DMS 273 (cell line): ENCODE results near the gene BIN1.

Source experiments
- DNase-seq: peaks from one replicate; lab custom pipeline; 2025; ENCODE audit not compliant: unreplicated experiment; lab: John Stamatoyannopoulos, UW

Gene BIN1

DNA sequence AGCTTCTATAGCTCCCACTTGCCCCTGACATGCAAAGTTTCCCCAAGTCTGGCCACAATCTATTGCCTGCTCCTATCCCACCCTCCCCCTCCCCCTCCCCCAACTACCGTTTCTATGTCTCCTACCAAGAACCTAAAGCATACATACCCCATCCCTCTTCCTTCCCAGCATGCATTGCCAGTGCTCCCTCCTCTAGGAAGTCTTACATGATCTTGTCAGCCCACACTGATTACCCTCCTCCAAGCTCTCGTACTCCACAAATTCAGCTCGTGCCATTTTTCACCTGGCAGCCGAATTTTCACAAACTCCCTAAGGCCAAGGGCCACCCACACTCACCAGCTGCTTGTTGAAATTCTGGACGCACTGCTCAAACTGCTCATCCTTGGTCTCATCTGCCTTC, 30.7 kb downstream of the BIN1 start:
- DNase-seq, result no peak

DNA sequence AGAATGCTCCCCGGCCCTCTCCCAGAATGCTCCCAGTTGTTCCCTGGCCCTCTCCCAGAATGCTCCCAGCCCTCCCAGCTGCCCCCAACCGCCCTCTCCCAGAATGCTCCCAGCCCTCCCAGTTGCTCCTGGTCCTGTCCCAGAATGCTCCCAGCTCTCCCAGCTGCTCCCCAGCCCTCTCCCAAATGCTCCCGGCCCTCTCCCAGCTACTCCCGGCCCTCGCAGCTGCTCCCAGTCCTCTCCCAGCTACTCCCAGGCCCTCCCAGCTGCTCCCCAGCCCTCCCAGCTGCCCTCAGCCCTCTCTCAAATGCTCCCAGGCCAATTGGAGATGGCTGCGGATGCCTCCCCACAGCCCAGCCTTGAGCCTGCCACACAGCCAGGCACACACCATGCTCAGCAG, 31.1 kb downstream of the BIN1 start:
- DNase-seq, result no peak

- no peak for DNase-seq
Observed at GRCh38 chr2:127074936-127075335, 32.0 kb downstream of the BIN1 start.

- DNase-seq, result no peak
Observed at GRCh38 chr2:127074358-127074757, 32.6 kb downstream of the BIN1 start.

- DNase-seq, result no peak
Observed at GRCh38 chr2:127072970-127073369, 34.0 kb downstream of the BIN1 start.

DNA sequence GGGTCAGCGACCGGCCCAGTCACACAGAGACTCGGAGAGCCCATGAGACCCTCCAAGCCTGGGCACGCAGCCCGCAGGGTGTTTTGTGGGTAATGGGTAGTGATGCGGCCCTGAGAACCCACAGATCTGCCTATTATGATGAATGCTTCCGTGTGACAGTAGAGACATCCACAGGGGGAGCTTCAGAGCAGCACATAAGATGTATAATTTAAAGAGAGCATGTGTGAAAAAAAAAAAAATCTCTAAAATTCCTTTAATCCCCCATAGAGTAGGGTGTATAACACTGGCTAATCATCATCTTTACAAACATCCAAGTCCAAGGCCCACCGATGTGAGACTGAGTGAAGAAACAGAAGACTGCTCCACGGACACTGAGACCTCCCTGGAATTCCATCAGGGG, 34.6 kb downstream of the BIN1 start:
- DNase-seq, result no peak

- no peak for DNase-seq
Observed at GRCh38 chr2:127071901-127072328, 35.0 kb downstream of the BIN1 start.

DNA sequence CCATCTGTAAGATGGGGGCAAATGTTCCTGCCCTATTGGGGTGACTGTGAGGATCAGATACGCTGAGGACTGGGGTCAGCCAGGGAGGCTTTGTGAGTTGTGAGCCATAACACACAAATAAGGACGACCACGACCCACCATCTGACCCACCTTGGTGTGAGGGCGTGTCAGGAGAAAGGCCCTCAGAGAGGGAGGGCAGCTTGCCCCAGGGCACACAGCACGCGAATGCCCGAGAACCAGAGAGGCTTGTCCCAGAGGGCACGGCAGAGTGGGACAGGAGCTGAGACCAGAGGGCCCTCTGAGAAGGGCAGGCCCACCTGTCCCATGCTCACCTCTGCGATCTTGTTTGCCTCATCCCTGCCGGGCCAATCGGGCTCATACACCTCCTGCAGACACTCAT, 36.7 kb downstream of the BIN1 start:
- no peak for DNase-seq

DNA sequence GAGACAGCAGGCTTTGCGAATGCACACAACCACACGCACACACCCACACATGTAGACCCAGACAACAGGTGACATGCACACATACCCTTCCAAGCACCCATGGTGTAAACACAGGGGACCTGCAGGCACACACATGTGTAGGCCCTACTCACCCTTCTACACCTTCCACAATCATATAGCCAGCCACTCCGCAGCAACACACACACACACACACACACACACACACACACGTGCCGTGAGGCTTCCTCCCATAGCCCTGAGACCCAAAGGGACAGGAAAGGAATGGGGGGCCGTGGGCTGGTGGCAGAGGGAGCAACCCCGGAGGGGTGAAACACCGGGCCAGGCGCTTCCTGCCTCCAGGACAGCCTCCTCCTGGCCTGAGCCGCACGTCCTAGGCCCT, 37.4 kb downstream of the BIN1 start:
- DNase-seq, result no peak

DNA sequence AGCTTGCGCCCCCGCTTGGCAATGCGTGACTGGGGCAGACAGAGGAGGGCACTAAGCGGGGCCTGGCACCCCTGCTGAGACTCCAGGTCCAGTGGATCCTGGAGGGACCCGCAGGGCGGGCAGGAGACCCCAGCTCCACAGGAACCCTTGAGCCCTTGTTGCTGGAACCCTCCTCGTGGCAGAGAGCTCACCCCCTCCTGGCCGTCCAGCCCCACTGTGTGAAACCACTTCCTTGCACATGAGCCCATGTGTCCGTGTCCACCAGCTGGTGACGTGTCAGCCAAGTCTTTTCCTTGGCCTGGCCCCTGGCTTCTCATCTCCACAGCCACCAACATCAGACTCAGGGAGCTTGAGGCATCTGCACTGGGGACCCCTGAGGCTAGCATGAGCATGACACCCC, 38.0 kb downstream of the BIN1 start:
- DNase-seq, result no peak

DNA sequence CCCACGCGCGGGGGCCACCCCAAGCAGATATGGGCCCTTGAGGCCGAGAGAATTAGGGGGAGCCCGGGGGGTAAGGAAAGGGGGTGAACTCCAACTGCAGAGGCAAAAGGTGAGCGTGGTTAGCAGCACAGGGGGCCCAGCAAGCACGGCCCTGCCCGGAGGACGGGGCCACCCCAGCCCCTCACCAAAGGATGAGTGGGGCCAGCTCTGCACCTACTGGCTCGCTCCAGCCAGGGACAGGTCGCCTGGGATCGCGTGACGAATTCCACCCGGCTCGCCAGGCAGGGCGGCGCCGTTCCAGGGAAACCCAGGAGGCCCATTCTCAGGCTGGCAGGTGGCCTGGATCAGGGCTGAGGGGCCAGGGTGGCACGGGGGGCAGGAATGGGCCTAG, 38.6 kb downstream of the BIN1 start:
- no peak for DNase-seq

DNA sequence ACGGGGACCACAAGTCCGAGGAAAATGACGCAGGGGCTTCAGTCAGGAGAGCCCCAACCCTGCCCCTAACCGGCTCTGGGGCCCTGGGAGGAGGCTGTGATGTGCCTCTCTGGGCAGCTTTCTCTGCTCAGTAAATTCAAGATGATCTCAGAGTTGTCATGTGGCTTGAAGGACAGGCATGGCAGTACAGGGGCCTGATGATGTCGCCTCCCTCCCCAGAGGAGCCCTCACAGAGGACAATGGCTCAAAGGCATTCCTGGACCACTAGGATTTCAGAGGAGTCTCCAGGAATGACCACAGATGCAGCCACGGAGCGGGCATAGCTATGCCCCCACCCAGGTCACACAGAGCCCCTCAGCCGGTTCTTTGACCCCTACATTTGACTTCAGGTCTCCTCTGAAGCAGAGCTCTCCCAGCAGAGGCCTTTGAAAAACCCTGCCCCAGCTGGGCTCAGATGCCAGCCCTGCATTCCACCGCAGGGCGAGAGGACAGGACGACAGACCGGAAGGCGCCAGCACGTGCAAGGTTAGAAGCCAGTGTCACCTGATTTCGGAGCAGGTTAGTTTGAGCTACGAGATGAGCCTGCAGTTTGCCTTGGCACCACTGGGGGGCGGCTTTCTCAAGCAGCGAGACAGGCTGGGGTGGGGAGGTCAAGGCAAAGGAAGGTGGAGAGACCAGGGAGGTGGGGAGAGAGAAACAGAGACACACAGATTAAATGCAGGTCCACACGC, 39.2 kb downstream of the BIN1 start:
- DNase-seq, result peak; percentile 76

DNA sequence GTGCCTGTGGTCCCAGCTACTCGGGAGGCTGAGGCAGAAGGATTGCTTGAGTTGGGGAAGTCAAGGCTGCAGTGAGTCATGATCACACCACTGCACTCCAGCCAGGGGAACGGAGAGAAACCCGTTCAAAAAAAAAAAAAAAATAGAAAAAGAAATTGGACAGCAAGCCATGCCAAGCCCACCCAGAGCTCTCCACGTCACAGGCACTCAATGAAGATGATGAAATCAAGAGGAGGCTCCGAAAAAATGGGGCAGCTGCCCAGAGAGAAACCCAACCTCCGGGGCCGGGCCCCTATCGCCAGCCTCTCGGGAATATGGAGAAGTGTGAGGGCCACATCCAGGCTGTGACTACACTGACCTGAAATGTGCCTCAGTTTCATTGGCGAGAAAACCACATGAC, 40.0 kb downstream of the BIN1 start:
- DNase-seq, result no peak

- DNase-seq, result peak; percentile 29
Observed at GRCh38 chr2:127065940-127066318, 41.0 kb downstream of the BIN1 start.

- peak; percentile 50 for DNase-seq
Observed at GRCh38 chr2:127065299-127065939, 41.5 kb downstream of the BIN1 start.

DNA sequence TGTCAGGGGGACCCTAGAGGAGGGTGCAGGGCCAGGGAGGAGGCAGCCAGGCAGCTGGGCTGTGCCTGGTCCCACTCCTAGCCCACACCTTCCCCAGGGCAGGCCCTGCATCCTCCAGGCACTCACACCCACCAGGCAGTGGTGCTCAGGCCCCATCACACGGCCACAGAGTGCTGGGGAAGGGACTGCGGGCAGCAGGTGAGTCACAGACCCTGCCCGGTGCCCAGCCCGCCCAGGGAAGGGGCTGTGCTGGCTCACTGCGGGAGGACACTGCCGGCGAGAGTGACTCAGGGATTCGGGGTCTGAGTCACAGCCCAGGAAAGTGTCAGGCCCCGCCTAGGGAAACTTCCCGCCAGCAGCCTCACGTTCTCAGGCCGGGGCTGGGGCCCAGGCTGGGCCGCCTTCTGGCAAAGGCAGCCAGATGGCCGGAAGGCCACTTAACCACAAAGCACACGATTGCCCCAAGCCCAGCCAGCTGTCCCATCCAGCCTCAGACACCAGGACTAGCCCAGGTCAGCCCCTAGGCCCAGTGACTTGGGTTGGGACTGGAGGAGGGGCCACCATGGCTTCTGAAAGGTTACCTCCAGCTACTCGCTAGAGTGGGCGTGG, 42.2 kb downstream of the BIN1 start:
- peak; percentile 96 for DNase-seq

GRCh38 chr2:127063701-127064590, 43.0 kb downstream of the BIN1 start:
- peak; percentile 81 for DNase-seq

GRCh38 chr2:127061375-127062273, 45.3 kb downstream of the BIN1 start:
- DNase-seq, result peak; percentile 55

- DNase-seq, result no peak
Observed at GRCh38 chr2:127060264-127060945, 46.5 kb downstream of the BIN1 start.

DNA sequence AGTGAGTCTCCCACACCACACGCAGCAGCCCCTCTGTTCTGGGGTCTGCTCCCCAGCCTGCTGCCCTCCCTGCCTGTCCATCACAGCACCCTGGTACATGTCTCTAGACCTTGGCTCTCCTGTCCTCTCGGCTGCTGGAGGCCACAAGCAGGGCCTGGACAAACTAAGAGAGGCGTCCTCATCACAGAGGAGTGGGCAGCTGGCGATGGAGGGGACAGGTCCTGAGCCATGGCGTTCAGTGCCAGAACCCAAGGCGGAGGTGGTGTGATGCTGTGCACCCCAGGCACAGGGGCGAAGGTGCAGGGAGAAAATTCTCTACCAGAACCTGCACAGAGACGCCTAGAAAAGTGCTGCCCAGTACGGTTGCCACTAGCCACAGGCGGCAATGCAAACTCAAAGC, 47.4 kb downstream of the BIN1 start:
- no peak for DNase-seq
